Heart left ventricle (tissue), 13 donors: Measurements from ENCODE around the gene LAX1.

ENCODE experiments used
- CTCF ChIP-seq, 12 donors: fragments of 200-600 bp; sonication (generic) in 4 of 12; IDR thresholded peaks; one replicate each; pipeline versions ENCODE4 v1.5.0 to v1.8.0; 2018 to 2022; ENCODE audit warnings: antibody characterized with exemption in 12 of 12, mild to moderate bottlenecking in 5 of 12
- POLR2A ChIP-seq, 2 donors: fragments of 450-650 bp; IDR thresholded peaks; one replicate each; pipeline ENCODE4 v1.6.1; 2017; ENCODE audit warnings: antibody characterized with exemption in 2 of 2, mild to moderate bottlenecking in 2 of 2, moderate library complexity in 2 of 2
- donor health status: ischemic (EF 13 %, LVEDD 7.1; RV severe dilation, severe dysfunction).
- donor health status: DM: no; HTN: yes; CAD: no.
- donor health status: DM: no; HTN: no; CAD: no.
- donor health status: ischemic (EF 25% LVEDD 6.9; RV normal size, moderate dysfunction).
- donor health status: ischemic (EF 25% LVEDD 5.7; RV mildly dilated, moderate dysfunction).
- donor health status: ischemic (EF 35%, LVEDD 5.7; RV mildly dilated, moderate dysfunction).
- donor health status: nonischemic (EF 11% LVEDD 7.7; RV severe dilation, severe dysfunction).
- donor health status: DM: yes; HTN: yes; CAD: no.
- donor health status: PGD.
- donor health status: ischemic (EF 29% LVEDD 5.4; RV normal size, mild dysfunction).
- donor health status: nonischemic (EF 23%, LVEDD 6.1; RV moderate dilation, normal function).

DNA sequence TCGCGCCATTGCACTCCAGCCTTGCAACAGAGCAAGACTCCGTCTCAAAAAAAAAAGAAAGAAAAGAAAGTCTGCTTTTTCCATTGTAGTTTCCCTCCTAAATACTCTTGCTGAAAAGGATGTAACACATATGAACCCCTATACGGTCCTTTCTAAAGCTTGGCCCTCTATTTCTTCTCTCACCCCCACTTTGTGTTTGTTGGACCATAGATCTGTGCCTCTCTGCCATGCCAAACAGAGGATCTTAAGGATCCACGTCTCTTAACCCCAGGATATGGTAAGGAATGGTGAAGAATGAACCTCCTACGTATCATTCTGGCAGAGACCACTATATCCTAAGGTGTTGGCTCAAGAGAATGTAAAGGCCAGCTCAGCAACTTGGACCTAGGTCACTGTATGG, 18.7 kb upstream of the LAX1 start:
- TF ChIP-seq CTCF (IDR thresholded peaks at IDR 0.05) (no peak), POLR2A (IDR thresholded peaks at IDR 0.05) (no peak)
